Measurements from ENCODE around the gene KRT79.

Gene KRT79

GRCh38 chr12:52812073-52812400 is 22.1 kb downstream of the KRT79 start:
- Histone ChIP-seq H3K27ac (ENCODE audit: insufficient read depth, low read depth, low read length, poor library complexity, severe bottlenecking) (no peak overlapping the region), H3K36me3 (ENCODE audit: control insufficient read depth, insufficient read depth, low read length) (no peaks in the 10 kb centered on the region), H3K27me3 (ENCODE audit: control insufficient read depth, insufficient read depth, low read length, poor library complexity, severe bottlenecking) (no peaks in the 10 kb centered on the region), H3K4me1 (ENCODE audit: control insufficient read depth, insufficient read depth, low read length) (no peaks in the 10 kb centered on the region), H3K9me3 (ENCODE audit: control insufficient read depth, low read length) (no peaks in the 10 kb centered on the region), H3K4me3 (ENCODE audit: insufficient read depth, low read depth, low read length) (no peak overlapping the region)
- WGBS, 2 experiments, result 77 to 78% methylated on average over 4 of the region's 4 CpGs

- no peaks in the 10 kb centered on the region for H3K9me3 ChIP-seq (ENCODE audit: control insufficient read depth, low read length)
- no peak overlapping the region for H3K27ac ChIP-seq (ENCODE audit: insufficient read depth, low read depth, low read length, poor library complexity, severe bottlenecking)
- H3K4me1 ChIP-seq (ENCODE audit: control insufficient read depth, insufficient read depth, low read length), result no peaks in the 10 kb centered on the region
- no peak overlapping the region for H3K4me3 ChIP-seq (ENCODE audit: insufficient read depth, low read depth, low read length)
- H3K36me3 ChIP-seq (ENCODE audit: control insufficient read depth, insufficient read depth, low read length), result no peaks in the 10 kb centered on the region
- no peaks in the 10 kb centered on the region for H3K27me3 ChIP-seq (ENCODE audit: control insufficient read depth, insufficient read depth, low read length, poor library complexity, severe bottlenecking)
- WGBS, 2 experiments, result 92% methylated on average over 9 of the region's 9 CpGs
Measured at GRCh38 chr12:52811191-52812072, 22.7 kb downstream of the KRT79 start.

- Histone ChIP-seq H3K4me3 (ENCODE audit: insufficient read depth, low read depth, low read length) (no peak overlapping the region), H3K27ac (ENCODE audit: insufficient read depth, low read depth, low read length, poor library complexity, severe bottlenecking) (no peak overlapping the region), H3K4me1 (ENCODE audit: control insufficient read depth, insufficient read depth, low read length) (no peaks in the 10 kb centered on the region), H3K27me3 (ENCODE audit: control insufficient read depth, insufficient read depth, low read length, poor library complexity, severe bottlenecking) (no peaks in the 10 kb centered on the region), H3K9me3 (ENCODE audit: control insufficient read depth, low read length) (no peaks in the 10 kb centered on the region), H3K36me3 (ENCODE audit: control insufficient read depth, insufficient read depth, low read length) (no peaks in the 10 kb centered on the region)
- 71 to 72% methylated on average over 5 of the region's 5 CpGs for WGBS, 2 experiments
Measured at GRCh38 chr12:52810554-52810953, 23.6 kb downstream of the KRT79 start.

- H3K9me3 ChIP-seq (ENCODE audit: control insufficient read depth, low read length), result no peaks in the 10 kb centered on the region
- no peak overlapping the region for H3K27ac ChIP-seq (ENCODE audit: insufficient read depth, low read depth, low read length, poor library complexity, severe bottlenecking)
- H3K4me3 ChIP-seq (ENCODE audit: insufficient read depth, low read depth, low read length), result no peak overlapping the region
- H3K27me3 ChIP-seq (ENCODE audit: control insufficient read depth, insufficient read depth, low read length, poor library complexity, severe bottlenecking), result no peaks in the 10 kb centered on the region
- no peaks in the 10 kb centered on the region for H3K36me3 ChIP-seq (ENCODE audit: control insufficient read depth, insufficient read depth, low read length)
- 91% methylated on average over 7 of the region's 7 CpGs for WGBS, 2 experiments
- peaks cover 6% of the 10 kb centered on the region for H3K4me1 ChIP-seq (ENCODE audit: control insufficient read depth, insufficient read depth, low read length)
Measured at GRCh38 chr12:52809166-52809565, 24.9 kb downstream of the KRT79 start.

GRCh38 chr12:52808573-52809160 is 25.4 kb downstream of the KRT79 start:
- H3K4me3 ChIP-seq (ENCODE audit: insufficient read depth, low read depth, low read length), result no peak overlapping the region
- no peaks in the 10 kb centered on the region for H3K36me3 ChIP-seq (ENCODE audit: control insufficient read depth, insufficient read depth, low read length)
- H3K4me1 ChIP-seq (ENCODE audit: control insufficient read depth, insufficient read depth, low read length), result peaks cover 6% of the 10 kb centered on the region
- H3K27me3 ChIP-seq (ENCODE audit: control insufficient read depth, insufficient read depth, low read length, poor library complexity, severe bottlenecking), result no peaks in the 10 kb centered on the region
- H3K9me3 ChIP-seq (ENCODE audit: control insufficient read depth, low read length), result no peaks in the 10 kb centered on the region
- no peak overlapping the region for H3K27ac ChIP-seq (ENCODE audit: insufficient read depth, low read depth, low read length, poor library complexity, severe bottlenecking)
- 95 to 97% methylated on average over 8 of the region's 8 CpGs for WGBS, 2 experiments

DNA sequence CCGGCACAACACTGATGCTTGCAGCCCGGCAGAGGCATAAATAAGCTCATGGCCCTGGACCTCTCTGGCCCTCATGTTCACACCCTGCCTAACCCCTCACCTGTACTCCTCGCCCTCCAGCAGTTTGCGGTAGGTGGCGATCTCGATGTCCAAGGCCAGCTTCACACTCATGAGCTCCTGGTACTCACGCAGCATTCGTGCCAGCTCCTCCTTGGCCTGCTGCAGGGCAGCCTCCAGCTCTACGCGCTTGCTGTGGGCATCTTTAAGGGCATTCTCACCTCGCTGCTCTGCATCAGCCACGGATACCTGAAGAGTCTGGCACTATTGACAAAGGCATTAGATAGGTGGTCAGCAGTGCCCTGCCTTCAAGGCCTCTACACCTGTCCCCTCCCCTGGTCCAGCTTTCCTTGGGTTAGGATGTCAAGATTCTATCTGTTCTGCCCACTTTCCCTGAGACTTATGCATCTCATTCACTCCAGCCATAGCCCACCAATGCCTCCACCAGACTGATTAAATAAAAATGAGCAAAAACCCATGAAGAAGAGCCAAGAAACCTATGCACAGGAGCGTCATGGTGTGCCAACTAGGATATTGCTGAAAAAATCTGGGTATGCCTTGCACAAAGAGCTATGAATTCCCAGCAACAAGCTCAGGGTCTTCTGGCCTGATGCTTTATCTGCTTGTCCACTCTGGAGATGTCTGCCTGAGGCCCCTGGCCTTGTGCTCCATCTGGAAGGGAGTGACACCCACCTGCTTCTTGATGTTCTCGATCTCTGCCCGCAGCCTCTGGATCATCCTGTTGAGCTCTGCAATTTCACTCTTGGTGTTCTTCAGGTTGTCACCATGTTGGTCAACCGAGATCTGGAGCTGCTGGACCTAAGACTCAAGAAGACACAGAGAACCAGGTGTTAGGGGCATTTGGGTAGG is 26.3 kb downstream of the KRT79 start:
- Histone ChIP-seq H3K27me3 (ENCODE audit: control insufficient read depth, insufficient read depth, low read length, poor library complexity, severe bottlenecking) (no peaks in the 10 kb centered on the region), H3K4me1 (ENCODE audit: control insufficient read depth, insufficient read depth, low read length) (peaks cover 6% of the 10 kb centered on the region), H3K4me3 (ENCODE audit: insufficient read depth, low read depth, low read length) (no peak overlapping the region)

GRCh38 chr12:52806821-52807543 is 27.1 kb downstream of the KRT79 start:
- H3K9me3 ChIP-seq (ENCODE audit: control insufficient read depth, low read length), result no peaks in the 10 kb centered on the region
- 70 to 76% methylated on average over 11 of the region's 11 CpGs for WGBS, 2 experiments
- H3K4me1 ChIP-seq (ENCODE audit: control insufficient read depth, insufficient read depth, low read length), result peaks cover 6% of the 10 kb centered on the region
- no peak overlapping the region for H3K4me3 ChIP-seq (ENCODE audit: insufficient read depth, low read depth, low read length)
- H3K36me3 ChIP-seq (ENCODE audit: control insufficient read depth, insufficient read depth, low read length), result no peaks in the 10 kb centered on the region
- no peak overlapping the region for H3K27ac ChIP-seq (ENCODE audit: insufficient read depth, low read depth, low read length, poor library complexity, severe bottlenecking)
- no peaks in the 10 kb centered on the region for H3K27me3 ChIP-seq (ENCODE audit: control insufficient read depth, insufficient read depth, low read length, poor library complexity, severe bottlenecking)

More for the DNA sequence above, 26.3 kb downstream of the KRT79 start:
- Histone ChIP-seq H3K9me3 (ENCODE audit: control insufficient read depth, low read length) (no peaks in the 10 kb centered on the region), H3K27ac (ENCODE audit: insufficient read depth, low read depth, low read length, poor library complexity, severe bottlenecking) (no peak overlapping the region), H3K36me3 (ENCODE audit: control insufficient read depth, insufficient read depth, low read length) (no peaks in the 10 kb centered on the region)
- 93 to 94% methylated on average over 16 of the region's 16 CpGs for WGBS, 2 experiments

DNA sequence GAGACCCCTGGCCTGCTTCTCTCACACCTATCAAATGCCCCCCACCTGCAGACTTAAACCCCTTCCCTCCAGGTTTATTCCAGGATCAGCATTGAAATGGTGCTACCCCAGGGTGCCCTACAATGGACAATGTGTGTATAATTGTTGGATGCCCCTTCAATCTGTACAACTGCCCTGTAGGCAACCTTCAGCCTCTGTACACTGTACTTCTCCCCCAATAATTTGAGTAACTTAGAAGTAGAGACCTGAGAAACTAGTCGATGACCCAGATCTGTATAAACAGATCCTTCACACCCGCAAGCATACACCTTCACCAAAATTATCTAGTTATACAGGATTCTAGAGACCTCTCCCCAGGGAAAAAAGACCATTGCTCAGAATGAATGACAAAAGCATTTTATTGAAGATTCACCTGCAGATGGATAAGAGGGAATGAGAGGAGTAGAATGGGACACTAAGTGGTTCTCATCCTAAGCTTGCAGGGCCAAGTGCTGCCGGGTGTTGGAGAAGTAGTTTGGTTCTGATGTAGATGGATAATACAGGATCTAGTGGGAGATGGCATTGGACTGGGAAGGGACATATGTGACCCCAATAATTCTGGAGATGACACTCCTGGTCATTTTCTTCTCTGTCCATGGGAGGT is 27.8 kb downstream of the KRT79 start:
- no peaks in the 10 kb centered on the region for H3K36me3 ChIP-seq (ENCODE audit: control insufficient read depth, insufficient read depth, low read length)
- WGBS, 2 experiments, result 94 to 100% methylated on average over 3 of the region's 3 CpGs
- no peak overlapping the region for H3K4me3 ChIP-seq (ENCODE audit: insufficient read depth, low read depth, low read length)
- H3K27me3 ChIP-seq (ENCODE audit: control insufficient read depth, insufficient read depth, low read length, poor library complexity, severe bottlenecking), result no peaks in the 10 kb centered on the region
- peaks cover 6% of the 10 kb centered on the region for H3K4me1 ChIP-seq (ENCODE audit: control insufficient read depth, insufficient read depth, low read length)
- H3K27ac ChIP-seq (ENCODE audit: insufficient read depth, low read depth, low read length, poor library complexity, severe bottlenecking), result no peak overlapping the region
- no peaks in the 10 kb centered on the region for H3K9me3 ChIP-seq (ENCODE audit: control insufficient read depth, low read length)

- 95 to 96% methylated on average over 3 of the region's 3 CpGs for WGBS, 2 experiments
- H3K27me3 ChIP-seq (ENCODE audit: control insufficient read depth, insufficient read depth, low read length, poor library complexity, severe bottlenecking), result no peaks in the 10 kb centered on the region
- peaks cover 6% of the 10 kb centered on the region for H3K4me1 ChIP-seq (ENCODE audit: control insufficient read depth, insufficient read depth, low read length)
- no peak overlapping the region for H3K4me3 ChIP-seq (ENCODE audit: insufficient read depth, low read depth, low read length)
- no peaks in the 10 kb centered on the region for H3K36me3 ChIP-seq (ENCODE audit: control insufficient read depth, insufficient read depth, low read length)
- H3K27ac ChIP-seq (ENCODE audit: insufficient read depth, low read depth, low read length, poor library complexity, severe bottlenecking), result no peak overlapping the region
- no peaks in the 10 kb centered on the region for H3K9me3 ChIP-seq (ENCODE audit: control insufficient read depth, low read length)
Measured at GRCh38 chr12:52805739-52806138, 28.4 kb downstream of the KRT79 start.
